HEK293 (cell line): ENCODE measurements around the gene PSME4.

Source experiments
- CTCF ChIA-PET: fragments of 350-600 bp; formaldehyde crosslinking; extraction: SDS; loops from one replicate; lab custom pipeline; 2021; ENCODE audit warnings: antibody characterized with exemption; lab: Yijun Ruan, JAX
- POLR2A ChIA-PET: fragments of 300-600 bp; formaldehyde crosslinking; extraction: SDS; loops from one replicate; lab custom pipeline; 2020; ENCODE audit warnings: antibody characterized with exemption, inconsistent platforms; lab: Yijun Ruan, JAX
- H3K27ac ChIP-seq: fragments of 200-500 bp; sonication (Bioruptor generic); 2 replicates; pipeline ENCODE4 v1.5.1; 2014; ENCODE audit warnings: low read depth, low read length, control low read depth, inconsistent platforms; ENCODE audit errors: extremely low read depth
- H3K36me3 ChIP-seq, 2 experiments: fragments of 200-500 bp in 1 of 2; sonication (Bioruptor generic) in 1 of 2; 1 replicate in 1 of 2; 2 replicates in 1 of 2; pipeline ENCODE4 v1.5.1; 2014 to 2017; ENCODE audit warnings: inconsistent platforms in 2 of 2, low read length in 2 of 2; ENCODE audit not compliant: control insufficient read depth in 2 of 2, insufficient read depth in 1 of 2
- H3K4me1 ChIP-seq: fragments of 200-500 bp; sonication (Bioruptor generic); 2 replicates; pipeline ENCODE4 v1.5.1; 2014; ENCODE audit warnings: mild to moderate bottlenecking, low read length, inconsistent platforms; ENCODE audit not compliant: control insufficient read depth, insufficient read depth
- H3K4me3 ChIP-seq: 2 replicates; pipeline ENCODE4 v1.5.1; 2011; ENCODE audit warnings: low read depth, mild to moderate bottlenecking, control low read depth, low read length, moderate library complexity
- H3K9me3 ChIP-seq: fragments of 200-500 bp; sonication (Bioruptor generic); 2 replicates; pipeline ENCODE4 v1.5.1; 2014; ENCODE audit warnings: low read depth, low read length, inconsistent platforms; ENCODE audit not compliant: control insufficient read depth, insufficient read depth
- HOXC10 ChIP-seq: sonication (generic); formaldehyde crosslinking; IDR thresholded peaks from 2 replicates; pipeline ENCODE4 v1.8.1; 2023; ENCODE audit warnings: mild to moderate bottlenecking, missing genetic modification reagents
- KLF7 ChIP-seq: fragments of 450-650 bp; formaldehyde crosslinking; IDR thresholded peaks from 2 replicates; pipeline ENCODE4 v1.5.1; 2016; ENCODE audit warnings: missing biosample characterization, missing genetic modification characterization, borderline replicate concordance
- KLF8 ChIP-seq: fragments of 450-650 bp; formaldehyde crosslinking; IDR thresholded peaks from 2 replicates; pipeline ENCODE4 v1.5.1; 2016; ENCODE audit warnings: missing biosample characterization, missing genetic modification characterization
- MEIS1 ChIP-seq: sonication (generic); formaldehyde crosslinking; IDR thresholded peaks from 2 replicates; pipeline ENCODE4 v1.8.1; 2022; ENCODE audit warnings: missing genetic modification reagents, mild to moderate bottlenecking, borderline replicate concordance
- SETDB1 ChIP-seq: IDR thresholded peaks from one replicate; pipeline ENCODE4 v1.6.1; 2017; ENCODE audit warnings: mild to moderate bottlenecking, low read length, moderate library complexity, mixed read lengths; ENCODE audit not compliant: insufficient read length
- SP2 ChIP-seq: fragments of 450-650 bp; formaldehyde crosslinking; IDR thresholded peaks from 2 replicates; pipeline ENCODE4 v1.5.1; 2016; ENCODE audit warnings: missing biosample characterization, missing genetic modification characterization
- YY1 ChIP-seq: fragments of 450-650 bp; formaldehyde crosslinking; IDR thresholded peaks from 2 replicates; pipeline ENCODE4 v1.5.1; 2018; ENCODE audit warnings: missing biosample characterization, missing genetic modification characterization
- ZBTB1 ChIP-seq: fragments of 450-650 bp; formaldehyde crosslinking; IDR thresholded peaks from 2 replicates; pipeline ENCODE4 v1.5.1; 2016; ENCODE audit warnings: missing biosample characterization, missing genetic modification characterization
- ZBTB17 ChIP-seq: fragments of 450-650 bp; formaldehyde crosslinking; IDR thresholded peaks from 2 replicates; pipeline ENCODE4 v1.5.1; 2016; ENCODE audit warnings: missing biosample characterization, missing genetic modification characterization
- ZBTB20 ChIP-seq: fragments of 450-650 bp; formaldehyde crosslinking; IDR thresholded peaks from 2 replicates; pipeline ENCODE4 v1.5.1; 2016; ENCODE audit warnings: missing biosample characterization, missing genetic modification characterization
- ZBTB8A ChIP-seq: fragments of 450-650 bp; formaldehyde crosslinking; IDR thresholded peaks from 2 replicates; pipeline ENCODE4 v1.5.1; 2016; ENCODE audit warnings: missing biosample characterization, missing genetic modification characterization
- ZEB2 ChIP-seq: fragments of 450-650 bp; formaldehyde crosslinking; IDR thresholded peaks from 2 replicates; pipeline ENCODE4 v1.5.1; 2016; ENCODE audit warnings: missing biosample characterization, missing genetic modification characterization
- ZNF133 ChIP-seq: fragments of 450-650 bp; formaldehyde crosslinking; IDR thresholded peaks from 2 replicates; pipeline ENCODE4 v1.5.1; 2016; ENCODE audit warnings: missing biosample characterization, missing genetic modification characterization
- ZNF16 ChIP-seq: fragments of 450-650 bp; formaldehyde crosslinking; IDR thresholded peaks from 2 replicates; pipeline ENCODE4 v1.5.1; 2016; ENCODE audit warnings: low read depth, missing biosample characterization, missing genetic modification characterization
- ZNF169 ChIP-seq: fragments of 450-650 bp; formaldehyde crosslinking; IDR thresholded peaks from 2 replicates; pipeline ENCODE4 v1.5.1; 2016; ENCODE audit warnings: missing biosample characterization, missing genetic modification characterization
- ZNF248 ChIP-seq: fragments of 450-650 bp; formaldehyde crosslinking; IDR thresholded peaks from 2 replicates; pipeline ENCODE4 v1.5.1; 2017; ENCODE audit warnings: missing biosample characterization, missing genetic modification characterization
- ZNF391 ChIP-seq: fragments of 450-650 bp; formaldehyde crosslinking; IDR thresholded peaks from 2 replicates; pipeline ENCODE4 v1.5.1; 2016; ENCODE audit warnings: low read depth, missing biosample characterization, missing genetic modification characterization, borderline replicate concordance
- ZNF423 ChIP-seq: fragments of 450-650 bp; formaldehyde crosslinking; IDR thresholded peaks from 2 replicates; pipeline ENCODE4 v1.5.1; 2016; ENCODE audit warnings: missing biosample characterization, missing genetic modification characterization
- ZNF510 ChIP-seq: fragments of 450-650 bp; formaldehyde crosslinking; IDR thresholded peaks from 2 replicates; pipeline ENCODE4 v1.5.1; 2018; ENCODE audit warnings: mild to moderate bottlenecking, missing genetic modification characterization, missing biosample characterization; ENCODE audit not compliant: insufficient replicate concordance
- ZNF560 ChIP-seq: fragments of 450-650 bp; formaldehyde crosslinking; IDR thresholded peaks from 2 replicates; pipeline ENCODE4 v1.5.1; 2017; ENCODE audit warnings: missing biosample characterization, missing genetic modification characterization, borderline replicate concordance
- ZNF561 ChIP-seq: fragments of 450-650 bp; IDR thresholded peaks from 2 replicates; pipeline ENCODE4 v1.5.1; 2018; ENCODE audit warnings: missing biosample characterization, missing genetic modification characterization, borderline replicate concordance
- ZNF623 ChIP-seq: fragments of 450-650 bp; formaldehyde crosslinking; IDR thresholded peaks from 2 replicates; pipeline ENCODE4 v1.5.1; 2016; ENCODE audit warnings: missing biosample characterization, missing genetic modification characterization
- ZNF654 ChIP-seq: fragments of 450-650 bp; formaldehyde crosslinking; IDR thresholded peaks from 2 replicates; pipeline ENCODE4 v1.5.1; 2016; ENCODE audit warnings: low read depth, missing biosample characterization, missing genetic modification characterization
- ZNF658 ChIP-seq: fragments of 450-650 bp; formaldehyde crosslinking; IDR thresholded peaks from 2 replicates; pipeline ENCODE4; 2016; ENCODE audit warnings: missing biosample characterization, missing genetic modification characterization
- ZNF707 ChIP-seq: fragments of 450-650 bp; formaldehyde crosslinking; IDR thresholded peaks from 2 replicates; pipeline ENCODE4 v1.5.1; 2016; ENCODE audit warnings: missing biosample characterization, missing genetic modification characterization
- TF ChIP-seq, protein P1 (sequence below): fragments of 450-650 bp; formaldehyde crosslinking; IDR thresholded peaks from 2 replicates; pipeline ENCODE4 v1.5.1; 2016; ENCODE audit warnings: missing biosample characterization, missing genetic modification characterization

Gene PSME4

GRCh38 chr2:53821810-53822209 is 149.0 kb downstream of the PSME4 start (continued):
- TF ChIP-seq ZNF658 (tag by site-specific recombination): no peak

DNA sequence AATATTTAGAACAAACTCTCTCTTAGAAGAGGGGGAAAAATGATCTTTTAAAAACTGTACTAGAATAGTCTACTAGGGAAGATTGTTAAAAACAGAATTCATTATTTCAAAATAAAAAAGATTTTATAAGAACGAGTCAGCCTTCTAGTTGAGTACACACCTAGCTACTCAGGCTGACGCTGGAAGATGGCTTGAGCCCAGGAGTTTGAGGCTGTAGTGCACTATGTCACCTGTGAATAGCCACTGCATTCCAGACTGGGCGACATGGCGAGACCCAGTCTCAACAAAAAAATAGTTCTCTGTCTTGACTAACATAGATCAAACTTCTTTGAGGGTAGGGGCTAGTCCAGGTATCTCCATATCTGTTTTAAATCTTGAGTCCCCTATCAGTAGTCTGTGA is 150.1 kb downstream of the PSME4 start:
- H3K36me3 ChIP-seq: peaks cover 20 to 34% of the 10 kb centered on the region in 2 experiments
- ChIA-PET POLR2A (no interaction called here), CTCF (interaction anchor here (0.7 kb wide), 1 partner anchor 10 kb away, joined by 3 read pairs; no protein-coding TSS in a partner anchor)
- H3K9me3 ChIP-seq: no peaks in the 10 kb centered on the region
- H3K27ac ChIP-seq: no peak overlapping the region
- H3K4me3 ChIP-seq: no peak overlapping the region
- no peaks in the 10 kb centered on the region for H3K4me1 ChIP-seq
- no peak for TF ChIP-seq YY1 (tag by site-specific recombination)
- no peak for TF ChIP-seq SETDB1

DNA sequence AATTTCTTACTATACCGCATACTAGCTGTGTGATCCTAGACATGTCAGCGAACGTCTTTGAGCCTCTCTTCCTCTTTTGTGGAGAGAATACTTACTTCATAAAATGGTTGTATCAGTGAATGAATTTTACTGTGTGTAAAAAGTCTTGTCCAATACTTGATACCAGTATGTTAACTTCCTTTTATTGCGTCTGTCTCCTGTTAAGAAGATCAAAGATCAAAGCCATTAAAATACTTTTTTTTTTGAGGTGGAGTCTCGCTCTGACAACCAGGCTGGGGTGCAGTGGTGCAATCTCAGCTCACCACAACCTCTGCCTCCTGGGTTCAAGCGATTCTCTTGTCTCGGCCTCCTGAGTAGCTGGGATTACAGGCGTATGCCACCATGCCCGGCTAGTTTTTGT is 150.7 kb downstream of the PSME4 start:
- POLR2A ChIA-PET: no interaction called here

DNA sequence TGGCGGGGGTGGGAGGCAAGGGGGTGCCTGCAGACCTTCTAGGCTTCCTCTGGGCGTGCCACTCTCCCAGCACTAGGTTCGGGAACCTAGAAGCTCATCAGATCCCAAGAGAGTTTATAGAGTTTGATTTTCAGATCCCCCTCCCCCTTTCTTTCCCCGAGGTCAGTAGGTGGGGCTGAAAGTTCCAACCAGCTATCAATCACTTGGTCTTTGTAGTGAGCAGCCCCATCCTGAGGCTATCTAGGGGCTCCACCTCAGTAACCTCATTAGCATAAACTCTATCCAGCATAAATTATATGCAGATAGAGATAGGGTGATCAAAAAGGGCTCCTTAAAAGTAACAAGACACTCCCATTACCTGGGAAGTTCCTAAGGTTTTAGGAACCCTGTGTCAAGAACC is 151.2 kb downstream of the PSME4 start:
- CTCF ChIA-PET: interaction anchor here (1.0 kb wide), 1 partner anchor 52 kb away, joined by 3 read pairs; the partner anchor contains the start of gene CHAC2

More for the DNA sequence above, 150.7 kb downstream of the PSME4 start:
- Histone ChIP-seq H3K4me1 (no peaks in the 10 kb centered on the region), H3K4me3 (no peak overlapping the region), H3K9me3 (no peaks in the 10 kb centered on the region), H3K36me3 (peaks cover 27 to 41% of the 10 kb centered on the region in 2 experiments), H3K27ac (no peak overlapping the region)
- CTCF ChIA-PET: interaction anchor here (0.7 to 1.0 kb wide), 2 partner anchors 11 to 53 kb away, joined by 3 read pairs; partner anchors contain the start of gene CHAC2
- TF ChIP-seq MEIS1 (CRISPR knock-in tag) (no peak), ZNF169 (tag by site-specific recombination) (no peak), ZNF423 (no peak), ZNF510 (no peak), ZNF391 (no peak), ZNF248 (tag by site-specific recombination) (no peak), ZNF707 (no peak), ZNF16 (tag by site-specific recombination) (no peak), SP2 (tag by site-specific recombination) (no peak), ZEB2 (tag by site-specific recombination) (no peak), ZBTB1 (tag by site-specific recombination) (no peak), ZBTB17 (tag by site-specific recombination) (no peak), ZNF560 (tag by site-specific recombination) (no peak), KLF7 (no peak), ZNF133 (tag by site-specific recombination) (no peak), KLF8 (tag by site-specific recombination) (no peak), ZNF623 (tag by site-specific recombination) (no peak), ZNF654 (no peak)
- TF ChIP-seq, protein P1, sequence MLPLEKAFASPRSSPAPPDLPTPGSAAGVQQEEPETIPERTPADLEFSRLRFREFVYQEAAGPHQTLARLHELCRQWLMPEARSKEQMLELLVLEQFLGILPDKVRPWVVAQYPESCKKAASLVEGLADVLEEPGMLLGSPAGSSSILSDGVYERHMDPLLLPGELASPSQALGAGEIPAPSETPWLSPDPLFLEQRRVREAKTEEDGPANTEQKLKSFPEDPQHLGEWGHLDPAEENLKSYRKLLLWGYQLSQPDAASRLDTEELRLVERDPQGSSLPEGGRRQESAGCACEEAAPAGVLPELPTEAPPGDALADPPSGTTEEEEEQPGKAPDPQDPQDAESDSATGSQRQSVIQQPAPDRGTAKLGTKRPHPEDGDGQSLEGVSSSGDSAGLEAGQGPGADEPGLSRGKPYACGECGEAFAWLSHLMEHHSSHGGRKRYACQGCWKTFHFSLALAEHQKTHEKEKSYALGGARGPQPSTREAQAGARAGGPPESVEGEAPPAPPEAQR (tag by site-specific recombination): no peak

More for the DNA sequence above, 151.2 kb downstream of the PSME4 start:
- TF ChIP-seq HOXC10: no peak
- TF ChIP-seq ZNF561 (tag by site-specific recombination): no peak
- no peak for TF ChIP-seq ZBTB8A (tag by site-specific recombination)
- TF ChIP-seq ZBTB20 (tag by site-specific recombination): no peak
- Histone ChIP-seq H3K36me3 (peaks cover 31 to 45% of the 10 kb centered on the region in 2 experiments), H3K9me3 (no peaks in the 10 kb centered on the region), H3K4me1 (no peaks in the 10 kb centered on the region), H3K27ac (no peak overlapping the region), H3K4me3 (no peak overlapping the region)
- POLR2A ChIA-PET: no interaction called here
